ENCODE measurements around the gene SIGLEC9. TPM values are rescaled to one million over a fixed set of nuclear protein-coding genes. Genes with fewer than 3 reads are reported as not detected.

SIGLEC9 gene
- total RNA-seq, 2 experiments from 2014 or later = 0.26 TPM; not detected in 1

- no peaks in the 10 kb centered on the region for H3K27me3 Mint-ChIP-seq
- CTCF ChIA-PET = no interaction called here
- H3K4me3 Mint-ChIP-seq = no peak overlapping the region
- DNase-seq (no peak), ATAC-seq (no peak)
- H3K36me3 Mint-ChIP-seq = no peaks in the 10 kb centered on the region
- no peak overlapping the region for H3K27ac Mint-ChIP-seq
- no peaks in the 10 kb centered on the region for H3K4me1 Mint-ChIP-seq
- H3K9me3 Mint-ChIP-seq (ENCODE audit: low read depth) = no peaks in the 10 kb centered on the region
Observed at GRCh38 chr19:51091126-51091525, 33.6 kb upstream of the SIGLEC9 start.

DNA sequence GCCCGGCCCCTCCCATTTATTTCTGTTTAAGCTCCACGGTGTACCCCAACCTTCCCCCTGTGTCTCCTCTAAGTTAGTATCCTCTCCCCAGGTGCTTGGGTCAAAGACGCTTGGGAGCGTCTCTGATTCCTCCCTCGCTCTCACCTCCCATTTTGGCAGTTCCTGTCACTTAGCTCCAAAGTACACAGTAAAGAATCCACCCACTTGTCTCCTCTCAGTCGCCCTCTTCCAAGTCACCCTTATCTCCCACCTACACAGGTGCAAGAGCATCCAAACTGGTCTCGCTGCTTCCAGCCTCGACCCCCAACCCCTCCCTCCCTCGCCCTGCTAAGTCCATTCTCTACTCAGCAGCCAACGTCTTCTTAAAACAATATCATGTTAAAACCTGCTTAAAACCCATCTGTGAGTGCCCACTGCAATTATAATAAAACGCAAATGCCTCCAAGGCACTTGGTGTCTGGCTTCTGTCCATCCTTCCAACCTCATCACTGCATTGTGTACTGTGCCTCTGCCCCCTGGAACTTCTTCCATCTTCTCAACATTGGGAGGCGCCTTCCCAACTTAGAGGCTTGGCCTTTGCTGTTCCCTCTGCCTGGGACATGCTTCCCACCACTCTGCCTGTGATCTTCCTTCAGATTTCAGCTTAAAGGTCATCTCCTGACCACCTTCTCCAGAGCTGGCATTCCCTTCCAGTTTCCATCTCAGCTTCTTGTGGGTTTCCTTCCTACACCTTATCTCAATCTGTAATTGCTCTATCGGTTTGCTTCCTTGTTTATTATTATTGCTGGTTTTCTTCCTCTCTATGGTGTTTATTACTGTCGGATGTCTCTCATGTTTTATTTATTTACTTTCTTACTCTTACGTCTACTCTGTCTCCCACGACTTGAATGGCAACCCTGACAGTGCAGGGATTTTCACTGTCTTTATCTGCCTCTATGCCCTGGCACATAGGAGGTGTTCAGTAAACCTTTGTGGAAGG, 32.5 kb upstream of the SIGLEC9 start:
- no peak for ATAC-seq
- no peaks in the 10 kb centered on the region for H3K36me3 Mint-ChIP-seq
- H3K4me3 Mint-ChIP-seq = no peak overlapping the region
- CTCF ChIA-PET = no interaction called here
- no peak for DNase-seq
- H3K4me1 Mint-ChIP-seq = peaks cover 7% of the 10 kb centered on the region
- H3K9me3 Mint-ChIP-seq (ENCODE audit: low read depth) = no peaks in the 10 kb centered on the region
- H3K27ac Mint-ChIP-seq = no peak overlapping the region
- H3K27me3 Mint-ChIP-seq = no peaks in the 10 kb centered on the region

DNA sequence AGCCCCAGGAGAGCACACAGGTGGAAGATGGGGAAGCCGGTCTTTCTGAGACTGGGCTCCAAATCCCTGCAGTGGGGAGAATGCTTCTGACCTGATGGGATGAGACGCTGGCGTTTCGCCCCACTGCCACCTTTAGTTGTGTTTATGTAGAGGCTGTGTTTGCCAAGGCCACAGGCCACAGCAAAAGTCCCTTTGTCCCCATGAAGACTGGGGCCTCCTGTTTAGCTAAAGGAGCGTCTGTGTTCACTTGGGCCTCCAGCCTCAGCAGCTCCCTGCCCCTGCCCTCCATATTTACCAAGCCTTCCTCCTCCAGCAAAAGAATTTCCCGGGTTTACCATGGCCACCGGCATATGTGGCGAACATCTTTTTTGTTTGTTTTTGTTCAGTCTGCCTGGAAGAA, 31.6 kb upstream of the SIGLEC9 start:
- no peak for ATAC-seq
- CTCF ChIA-PET = no interaction called here
- Mint-ChIP-seq H3K27ac (no peak overlapping the region), H3K4me1 (peaks cover 11% of the 10 kb centered on the region), H3K9me3 (ENCODE audit: low read depth) (no peaks in the 10 kb centered on the region), H3K27me3 (no peaks in the 10 kb centered on the region), H3K4me3 (no peak overlapping the region), H3K36me3 (peaks cover 4% of the 10 kb centered on the region)
- no peak for DNase-seq

DNA sequence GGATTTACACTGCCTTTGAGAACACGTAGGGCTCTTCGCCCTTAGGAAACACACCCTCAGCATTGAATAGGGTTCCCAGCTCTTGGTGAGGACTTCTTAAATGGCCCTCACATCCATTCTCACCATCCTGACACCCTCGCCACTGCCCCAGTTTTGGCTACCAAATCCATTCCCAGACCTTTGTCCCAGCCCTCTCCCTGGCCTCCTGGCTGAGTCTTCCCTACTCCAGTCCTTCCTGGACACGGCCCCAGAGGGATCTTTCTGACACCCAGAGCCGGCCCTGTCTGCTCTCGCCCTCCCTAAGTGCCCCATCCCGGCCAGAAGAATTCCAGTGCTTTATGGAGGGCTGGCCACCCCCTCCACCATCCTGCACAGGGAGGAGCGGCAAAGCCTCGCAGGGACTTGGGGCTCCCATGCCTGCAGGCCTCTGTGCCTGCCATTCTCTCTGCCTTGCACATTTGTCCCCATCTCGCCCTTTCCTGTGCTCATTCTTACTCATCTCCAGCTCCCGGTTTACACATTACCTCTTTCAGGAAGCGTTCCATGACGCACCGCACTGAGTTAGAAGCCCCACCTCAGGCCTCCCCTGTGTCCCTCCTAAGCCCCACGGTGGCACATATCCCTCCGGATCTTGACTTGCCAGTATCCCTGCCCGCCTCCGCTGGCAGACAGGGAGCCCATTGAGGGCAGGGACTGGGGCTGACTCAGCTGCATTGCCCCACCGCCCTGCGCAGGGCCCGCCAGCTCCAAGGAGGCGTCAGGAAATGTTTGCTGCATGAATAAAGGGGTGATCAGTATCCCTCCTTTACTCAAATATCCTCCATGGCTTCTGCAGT, 31.0 kb upstream of the SIGLEC9 start:
- no peaks in the 10 kb centered on the region for H3K27me3 Mint-ChIP-seq
- no peaks in the 10 kb centered on the region for H3K9me3 Mint-ChIP-seq (ENCODE audit: low read depth)
- no peak overlapping the region for H3K4me3 Mint-ChIP-seq
- peaks cover 6% of the 10 kb centered on the region for H3K36me3 Mint-ChIP-seq
- ATAC-seq (no peak), DNase-seq (no peak)
- peaks cover 11% of the 10 kb centered on the region for H3K4me1 Mint-ChIP-seq
- CTCF ChIA-PET = interaction anchor here (1.1 to 4.2 kb wide), 3 partner anchors 11 to 172 kb away, joined by 3 to 19 read pairs (median 4); partner anchors contain the start of gene KLK10
- no peak overlapping the region for H3K27ac Mint-ChIP-seq

- H3K9me3 Mint-ChIP-seq (ENCODE audit: low read depth) = no peaks in the 10 kb centered on the region
- H3K4me1 Mint-ChIP-seq = peaks cover 14% of the 10 kb centered on the region
- no peak for ATAC-seq
- H3K4me3 Mint-ChIP-seq = no peak overlapping the region
- H3K27ac Mint-ChIP-seq = no peak overlapping the region
- DNase-seq = no peak
- peaks cover 6% of the 10 kb centered on the region for H3K36me3 Mint-ChIP-seq
- CTCF ChIA-PET = interaction anchor here (0.6 to 4.2 kb wide), 10 partner anchors 10 to 538 kb away, joined by 3 to 19 read pairs (median 3); partner anchors contain the start of gene KLK10
- H3K27me3 Mint-ChIP-seq = no peaks in the 10 kb centered on the region
Observed at GRCh38 chr19:51094696-51095279, 29.9 kb upstream of the SIGLEC9 start.

DNA sequence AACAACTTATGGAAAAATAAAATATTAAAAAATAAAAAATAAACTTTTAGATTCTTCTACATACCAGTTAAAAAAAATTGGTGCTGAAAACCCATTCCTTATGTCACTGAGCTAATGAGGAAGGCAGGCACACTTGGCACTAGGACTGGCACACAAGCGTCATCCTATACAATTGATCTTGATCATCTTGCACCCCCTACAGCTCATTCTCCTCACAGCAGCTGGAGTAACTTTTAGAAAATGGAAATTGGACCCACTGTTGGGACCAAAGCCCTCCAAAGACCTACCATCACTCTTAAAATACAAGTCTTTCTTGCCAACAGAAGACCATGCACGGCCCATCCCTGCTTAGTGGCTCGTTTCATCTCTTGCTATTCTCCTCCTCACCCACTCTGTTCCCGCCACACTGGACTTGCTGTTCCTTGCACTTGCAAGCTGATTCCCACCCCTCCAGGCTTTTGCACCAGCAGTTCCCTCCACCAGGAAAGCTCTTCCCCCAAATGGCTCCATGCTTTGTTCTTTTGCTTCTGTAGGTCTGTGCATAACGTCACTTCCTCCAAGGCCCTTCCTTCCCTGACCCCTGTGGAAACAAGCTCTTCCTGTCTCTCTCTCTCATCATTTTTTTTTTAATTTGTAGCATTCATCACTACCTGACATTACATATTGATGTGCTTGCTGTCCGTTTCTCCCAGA, 28.1 kb upstream of the SIGLEC9 start:
- H3K9me3 Mint-ChIP-seq (ENCODE audit: low read depth) = no peaks in the 10 kb centered on the region
- peak overlapping the region; percentile 33 for H3K27ac Mint-ChIP-seq
- H3K4me1 Mint-ChIP-seq = peaks cover 15% of the 10 kb centered on the region
- H3K4me3 Mint-ChIP-seq = no peak overlapping the region
- H3K27me3 Mint-ChIP-seq = no peaks in the 10 kb centered on the region
- CTCF ChIA-PET = interaction anchor here (1.0 to 4.2 kb wide), 5 partner anchors 17 to 175 kb away, joined by 4 to 19 read pairs (median 6); partner anchors contain the start of gene KLK10
- DNase-seq (no peak), ATAC-seq (no peak)
- H3K36me3 Mint-ChIP-seq = peaks cover 6% of the 10 kb centered on the region

GRCh38 chr19:51097166-51097738, 27.5 kb upstream of the SIGLEC9 start:
- Mint-ChIP-seq H3K36me3 (peaks cover 7% of the 10 kb centered on the region), H3K27me3 (no peaks in the 10 kb centered on the region), H3K27ac (peak overlapping the region; percentile 10), H3K4me3 (no peak overlapping the region), H3K9me3 (ENCODE audit: low read depth) (no peaks in the 10 kb centered on the region), H3K4me1 (peaks cover 15% of the 10 kb centered on the region)
- ATAC-seq (peak; percentile 72), DNase-seq (peak; percentile 78)
- CTCF ChIA-PET = interaction anchor here (1.2 to 4.2 kb wide), 4 partner anchors 76 to 175 kb away, joined by 4 to 19 read pairs (median 10); partner anchors contain the start of gene KLK10

DNA sequence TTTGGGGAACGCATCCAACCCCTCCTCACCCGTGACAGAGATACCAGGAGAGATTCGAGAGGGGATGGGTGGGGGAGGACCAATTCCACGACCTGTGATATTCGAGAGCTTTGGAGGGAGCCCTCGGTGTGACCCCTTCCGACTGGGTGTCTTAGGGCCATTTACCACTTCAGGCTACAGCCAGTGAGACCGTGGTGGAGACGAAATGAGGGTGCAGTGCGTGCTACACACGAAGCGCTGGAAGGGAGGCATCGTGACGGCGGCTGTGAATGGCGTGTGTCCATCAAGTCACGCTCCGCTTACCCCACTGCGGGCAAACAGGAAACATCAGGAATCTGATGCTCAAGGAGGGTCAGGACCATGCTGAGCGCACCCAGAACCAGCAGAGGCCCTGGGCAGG, 26.9 kb upstream of the SIGLEC9 start:
- H3K27ac Mint-ChIP-seq = no peak overlapping the region
- CTCF ChIA-PET = interaction anchor here (1.8 to 4.2 kb wide), 2 partner anchors 80 to 176 kb away, joined by 6 to 19 read pairs; partner anchors contain the start of gene KLK10
- H3K9me3 Mint-ChIP-seq (ENCODE audit: low read depth) = no peaks in the 10 kb centered on the region
- DNase-seq (no peak), ATAC-seq (no peak)
- H3K27me3 Mint-ChIP-seq = no peaks in the 10 kb centered on the region
- H3K4me1 Mint-ChIP-seq = peaks cover 19% of the 10 kb centered on the region
- H3K36me3 Mint-ChIP-seq = peaks cover 12% of the 10 kb centered on the region
- H3K4me3 Mint-ChIP-seq = no peak overlapping the region

GRCh38 chr19:51098365-51099046, 26.2 kb upstream of the SIGLEC9 start:
- no peak overlapping the region for H3K27ac Mint-ChIP-seq
- DNase-seq (peak; percentile 50), ATAC-seq (peak; percentile 71)
- H3K27me3 Mint-ChIP-seq = no peaks in the 10 kb centered on the region
- peaks cover 21% of the 10 kb centered on the region for H3K4me1 Mint-ChIP-seq
- H3K36me3 Mint-ChIP-seq = peaks cover 16% of the 10 kb centered on the region
- CTCF ChIA-PET = no interaction called here
- no peak overlapping the region for H3K4me3 Mint-ChIP-seq
- no peaks in the 10 kb centered on the region for H3K9me3 Mint-ChIP-seq (ENCODE audit: low read depth)

DNA sequence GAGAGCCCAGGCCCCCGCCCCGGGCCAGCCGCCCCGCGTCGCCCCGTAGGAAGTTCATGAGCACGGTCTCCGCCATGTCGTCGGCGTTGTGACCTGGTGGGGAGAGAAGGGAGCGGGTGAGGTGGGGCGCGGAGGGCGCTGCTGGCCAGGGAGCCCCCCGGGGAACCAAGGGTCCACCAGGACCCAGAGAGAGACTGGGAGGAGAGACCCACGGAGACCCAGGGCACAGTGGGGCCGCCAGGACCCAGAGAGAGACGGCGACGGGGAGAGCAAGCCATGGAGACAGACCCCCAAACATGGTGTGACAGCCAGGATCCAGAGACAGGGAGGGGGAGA, 25.7 kb upstream of the SIGLEC9 start:
- Mint-ChIP-seq H3K36me3 (peaks cover 20% of the 10 kb centered on the region), H3K4me3 (no peak overlapping the region), H3K27me3 (no peaks in the 10 kb centered on the region), H3K4me1 (peaks cover 22% of the 10 kb centered on the region), H3K9me3 (ENCODE audit: low read depth) (no peaks in the 10 kb centered on the region), H3K27ac (peak overlapping the region; percentile 46)
- CTCF ChIA-PET = no interaction called here
- ATAC-seq (no peak), DNase-seq (no peak)

DNA sequence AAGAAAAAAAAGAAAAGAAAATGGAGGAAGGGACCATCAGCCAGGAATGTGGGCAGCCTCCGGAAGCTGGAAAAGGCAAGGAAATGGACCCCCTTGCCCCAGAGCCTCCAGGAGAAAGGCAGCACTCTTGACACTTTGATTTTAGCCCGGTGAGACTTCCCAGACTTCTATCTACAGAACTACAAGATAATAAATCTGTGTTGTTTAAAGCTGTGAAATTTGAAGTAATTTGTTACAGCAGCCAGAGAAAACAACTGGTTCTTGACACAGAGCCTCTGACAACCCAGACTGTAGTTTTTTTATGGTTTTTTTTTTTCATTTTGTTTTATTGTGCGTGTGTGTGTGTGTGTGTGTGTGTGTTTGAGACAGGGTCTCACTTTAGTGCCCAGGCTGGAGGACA, 24.1 kb upstream of the SIGLEC9 start:
- H3K4me1 Mint-ChIP-seq = peaks cover 22% of the 10 kb centered on the region
- peaks cover 22% of the 10 kb centered on the region for H3K36me3 Mint-ChIP-seq
- CTCF ChIA-PET = interaction anchor here (1.3 to 1.7 kb wide), 2 partner anchors 58 to 179 kb away, joined by 3 to 6 read pairs; no protein-coding TSS in a partner anchor
- ATAC-seq = no peak
- H3K27ac Mint-ChIP-seq = no peak overlapping the region
- H3K9me3 Mint-ChIP-seq (ENCODE audit: low read depth) = no peaks in the 10 kb centered on the region
- H3K4me3 Mint-ChIP-seq = no peak overlapping the region
- no peaks in the 10 kb centered on the region for H3K27me3 Mint-ChIP-seq
- no peak for DNase-seq

All from activated CD8-positive, alpha-beta memory T cell treated with anti-CD3 and anti-CD28 coated beads, Interleukin-2, amount 10 ng/mL, durations not matched to agents 7 days and 5 days (primary cell).